IMR-90 (cell line): Measurements from ENCODE around the gene TNPO1.

Experiments used
- CEBPB ChIP-seq: IDR thresholded peaks from 2 replicates; pipeline ENCODE4 v1.6.1; 2012; ENCODE audit warnings: low read depth, low read length, improper control_type of control experiment
- MAZ ChIP-seq: IDR thresholded peaks from 2 replicates; pipeline ENCODE4 v1.6.1; 2012; ENCODE audit warnings: low read depth, mild to moderate bottlenecking, low read length, improper control_type of control experiment, moderate library complexity, borderline replicate concordance
- POLR2A ChIP-seq: IDR thresholded peaks from 2 replicates; pipeline ENCODE4 v1.6.1; 2012; ENCODE audit warnings: mild to moderate bottlenecking, low read depth, low read length
- RAD21 ChIP-seq: IDR thresholded peaks from 2 replicates; pipeline ENCODE4 v1.6.1; 2012; ENCODE audit warnings: low read length, improper control_type of control experiment
- RCOR1 ChIP-seq: IDR thresholded peaks from 2 replicates; pipeline ENCODE4 v1.6.1; 2012; ENCODE audit warnings: mild to moderate bottlenecking, low read length, improper control_type of control experiment; ENCODE audit not compliant: insufficient replicate concordance
- SMC3 ChIP-seq: fragments of 150-350 bp; IDR thresholded peaks from 2 replicates; pipeline ENCODE4 v1.6.1; 2016; ENCODE audit warnings: low read depth, mild to moderate bottlenecking, antibody characterized with exemption, low read length, moderate library complexity
- TF ChIP-seq, protein P1 (sequence below): conservative IDR thresholded peaks from 2 replicates; pipeline ENCODE4 v1.5.1; 2012; ENCODE audit warnings: mild to moderate bottlenecking, low read depth, low read length, improper control_type of control experiment

DNA sequence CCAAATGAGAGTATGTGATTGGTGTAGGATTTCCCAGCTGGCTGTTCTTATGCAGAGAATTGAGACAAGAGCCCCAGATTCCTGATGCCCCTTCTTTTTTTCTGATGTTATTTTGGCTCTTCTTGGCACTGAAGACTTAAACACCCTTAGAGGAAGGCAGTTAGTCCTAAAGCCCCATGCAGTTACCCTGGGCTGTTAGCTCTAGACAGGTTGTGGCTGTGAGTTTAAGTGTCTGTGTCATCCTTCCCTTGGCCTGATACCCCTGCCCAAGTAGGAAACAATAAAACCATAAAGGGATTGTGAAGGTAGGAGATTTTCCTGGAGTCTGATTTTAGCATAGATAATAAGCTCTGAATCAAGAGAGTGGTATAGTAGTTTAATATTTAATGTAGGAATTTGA lies 13.2 kb downstream of the TNPO1 start:
- TF ChIP-seq POLR2A (no peak), RAD21 (no peak), RCOR1 (no peak), MAZ (no peak), SMC3 (no peak), CEBPB (no peak)
- TF ChIP-seq, protein P1, sequence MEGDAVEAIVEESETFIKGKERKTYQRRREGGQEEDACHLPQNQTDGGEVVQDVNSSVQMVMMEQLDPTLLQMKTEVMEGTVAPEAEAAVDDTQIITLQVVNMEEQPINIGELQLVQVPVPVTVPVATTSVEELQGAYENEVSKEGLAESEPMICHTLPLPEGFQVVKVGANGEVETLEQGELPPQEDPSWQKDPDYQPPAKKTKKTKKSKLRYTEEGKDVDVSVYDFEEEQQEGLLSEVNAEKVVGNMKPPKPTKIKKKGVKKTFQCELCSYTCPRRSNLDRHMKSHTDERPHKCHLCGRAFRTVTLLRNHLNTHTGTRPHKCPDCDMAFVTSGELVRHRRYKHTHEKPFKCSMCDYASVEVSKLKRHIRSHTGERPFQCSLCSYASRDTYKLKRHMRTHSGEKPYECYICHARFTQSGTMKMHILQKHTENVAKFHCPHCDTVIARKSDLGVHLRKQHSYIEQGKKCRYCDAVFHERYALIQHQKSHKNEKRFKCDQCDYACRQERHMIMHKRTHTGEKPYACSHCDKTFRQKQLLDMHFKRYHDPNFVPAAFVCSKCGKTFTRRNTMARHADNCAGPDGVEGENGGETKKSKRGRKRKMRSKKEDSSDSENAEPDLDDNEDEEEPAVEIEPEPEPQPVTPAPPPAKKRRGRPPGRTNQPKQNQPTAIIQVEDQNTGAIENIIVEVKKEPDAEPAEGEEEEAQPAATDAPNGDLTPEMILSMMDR: no peak
